Lung (tissue), 12 donors: ENCODE results near the gene GAST. TPM values are rescaled to one million over a fixed set of nuclear protein-coding genes. Genes with fewer than 3 reads are reported as not detected.

ENCODE experiments used
- ATAC-seq: fragments of 200-7000 bp; cut with Tn5 transposase; one replicate; pipeline ENCODE4 v1.9.1; 2020; ENCODE audit warnings: moderate number of reproducible peaks; ENCODE audit not compliant: insufficient read depth, low FRiP score
- DNase-seq, 3 donors: peaks; one replicate each; pipeline ENCODE4 v3.0.0-alpha.2; 2013 to 2017
- H3K27ac ChIP-seq, 2 donors: one replicate each; pipeline ENCODE4 v1.5.1; 2013; ENCODE audit warnings: mild to moderate bottlenecking in 2 of 2, moderate library complexity in 2 of 2, control low read depth in 1 of 2, inconsistent platforms in 1 of 2, low read depth in 1 of 2, low read length in 1 of 2
- H3K27me3 ChIP-seq, 3 donors: one replicate each; pipeline ENCODE4 v1.5.1; 2013; ENCODE audit warnings: low read length in 2 of 3; ENCODE audit not compliant: control insufficient read depth in 3 of 3, insufficient read depth in 3 of 3
- H3K36me3 ChIP-seq, 4 donors: one replicate each; pipeline ENCODE4 v1.5.1; 2013; ENCODE audit warnings: low read length in 4 of 4, mild to moderate bottlenecking in 1 of 4, moderate library complexity in 1 of 4; ENCODE audit not compliant: control insufficient read depth in 4 of 4, insufficient read depth in 4 of 4
- H3K4me1 ChIP-seq, 5 donors: one replicate each; pipeline ENCODE4 v1.5.1; 2013; ENCODE audit warnings: low read length in 5 of 5, mild to moderate bottlenecking in 2 of 5, moderate library complexity in 1 of 5; ENCODE audit not compliant: control insufficient read depth in 5 of 5, insufficient read depth in 5 of 5
- H3K4me3 ChIP-seq: one replicate; pipeline ENCODE4 v1.5.1; 2013; ENCODE audit warnings: mild to moderate bottlenecking, control low read depth, moderate library complexity
- H3K9ac ChIP-seq, 2 donors: one replicate each; pipeline ENCODE4 v1.5.1; 2013; ENCODE audit warnings: low read length in 2 of 2, control low read depth in 1 of 2; ENCODE audit not compliant: insufficient read depth in 1 of 2
- H3K9me3 ChIP-seq, 4 donors: one replicate each; pipeline ENCODE4 v1.5.1; 2013; ENCODE audit warnings: low read length in 3 of 4, mild to moderate bottlenecking in 1 of 4, moderate library complexity in 1 of 4; ENCODE audit not compliant: control insufficient read depth in 4 of 4, insufficient read depth in 3 of 4
- CTCF ChIP-seq: IDR thresholded peaks from 2 replicates; pipeline ENCODE4 v1.5.1; 2012; ENCODE audit warnings: mild to moderate bottlenecking; ENCODE audit errors: control extremely low read depth, extremely low read depth
- WGBS, 2 donors: extraction: QIAGEN DNeasy Blood & Tissue Kit; methylation state at CpG; one replicate each; pipeline ENCODE4 v1.1.7; 2013; 5-methylcytosine and 5-hydroxymethylcytosine counted together
- polyA plus RNA-seq, 2 donors: library from polyadenylated mRNA; stranded (reverse); fragments of 200-250 nt; gene quantifications; one replicate each; pipeline ENCODE4 v1.2.1, GENCODE V29; 2013
- total RNA-seq, 2 donors: library from RNA; depleted of rRNA in 1 of 2; stranded (reverse); fragments of >200 nt in 1 of 2; gene quantifications; one replicate each; pipeline ENCODE4 v1.2.1, GENCODE V29; 2014 to 2021
- donor health status: control.
- donor health status: control.
- donor health status: Bipolar disorder and iron deficiency.
- donor health status: healthy.
- donor health status: DM: yes; HTN: yes; CAD: no.

GAST gene
- total and polyA plus RNA-seq, 4 donors = not detected

GRCh38 chr17:41723801-41724475, 11.8 kb downstream of the GAST start:
- H3K9me3 ChIP-seq = no peaks in the 10 kb centered on the region
- no peak for TF ChIP-seq CTCF
- H3K4me1 ChIP-seq = no peaks in the 10 kb centered on the region
- no peak overlapping the region for H3K27ac ChIP-seq
- H3K9ac ChIP-seq = no peak overlapping the region
- no peak overlapping the region for H3K4me3 ChIP-seq
- WGBS, 2 donors = 76 to 81% methylated on average over 12 of the region's 12 CpGs
- no peaks in the 10 kb centered on the region for H3K27me3 ChIP-seq
- no peak for ATAC-seq
- no peaks in the 10 kb centered on the region for H3K36me3 ChIP-seq
- DNase-seq = no peak

- no peak overlapping the region for H3K9ac ChIP-seq
- no peaks in the 10 kb centered on the region for H3K27me3 ChIP-seq
- TF ChIP-seq CTCF = no peak
- H3K4me1 ChIP-seq = no peaks in the 10 kb centered on the region
- no peak overlapping the region for H3K27ac ChIP-seq
- WGBS, 2 donors = 70 to 83% methylated on average over 13 to 17 of the region's 17 CpGs
- H3K36me3 ChIP-seq = no peaks in the 10 kb centered on the region
- peak in 1 of 3 donors; percentile 11 for DNase-seq
- no peak overlapping the region for H3K4me3 ChIP-seq
- no peaks in the 10 kb centered on the region for H3K9me3 ChIP-seq
- ATAC-seq = no peak
Measured at GRCh38 chr17:41724476-41725050, 12.4 kb downstream of the GAST start.

- WGBS, 2 donors = 91 to 92% methylated on average over 5 of the region's 5 CpGs
- no peaks in the 10 kb centered on the region for H3K4me1 ChIP-seq
- ATAC-seq = no peak
Measured at GRCh38 chr17:41725134-41725533, 13.0 kb downstream of the GAST start.

More at GRCh38 chr17:41725134-41725533, 13.0 kb downstream of the GAST start:
- Histone ChIP-seq H3K27me3 (peaks cover 0 to 2% (median 0%) of the 10 kb centered on the region in 3 donors), H3K4me3 (no peak overlapping the region), H3K9ac (no peak overlapping the region), H3K27ac (no peak overlapping the region), H3K36me3 (no peaks in the 10 kb centered on the region), H3K9me3 (no peaks in the 10 kb centered on the region)
- peak in 1 of 3 donors; percentile 5 for DNase-seq
- TF ChIP-seq CTCF = no peak
